IMR-90 (cell line): ENCODE measurements around the gene ASB13. TPM values are rescaled to one million over a fixed set of nuclear protein-coding genes. Genes with fewer than 3 reads are reported as not detected.

Source experiments
- ATAC-seq: fragments of 200-7000 bp; cut with Tn5 transposase; 2 replicates; pipeline ENCODE4 v1.9.1; 2020; ENCODE audit warnings: low read depth, mild to moderate bottlenecking, moderate library complexity
- BruUV-seq: library from RNA; stranded (reverse); fragments of 400-500 nt; replicated peaks from 2 replicates; lab custom pipeline; 2021; lab: Mats Ljungman, UMichigan
- CTCF ChIA-PET: fragments of 300-600 bp; formaldehyde crosslinking; extraction: SDS; loops from one replicate; lab custom pipeline; 2021; ENCODE audit warnings: antibody characterized with exemption; lab: Yijun Ruan, JAX
- POLR2A ChIA-PET: fragments of 300-600 bp; sonication (Branson Sonifier 250); formaldehyde crosslinking; loops from one replicate; lab custom pipeline; 2022; ENCODE audit warnings: antibody characterized with exemption; ENCODE audit not compliant: unreplicated experiment; lab: Charles Lee
- DNase-seq: peaks from one replicate; pipeline ENCODE4 v3.0.0; 2013
- H2AFZ ChIP-seq: replicated peaks from 2 replicates; pipeline ENCODE3; 2013; ENCODE audit warnings: low read length, mild to moderate bottlenecking; ENCODE audit not compliant: poor library complexity
- H2AK5ac ChIP-seq: 2 replicates; pipeline ENCODE4 v1.6.1; 2013; ENCODE audit warnings: low read depth, low read length, inconsistent platforms
- H2AK9ac ChIP-seq: replicated peaks from 2 replicates; pipeline ENCODE3; 2013; ENCODE audit warnings: mild to moderate bottlenecking, low read depth, low read length, moderate library complexity; ENCODE audit not compliant: poor library complexity
- H2BK120ac ChIP-seq: 2 replicates; pipeline ENCODE4 v1.6.1; 2013; ENCODE audit warnings: low read depth, low read length, inconsistent platforms
- H2BK15ac ChIP-seq: 3 replicates; pipeline ENCODE4 v1.6.1; 2013; ENCODE audit warnings: low read depth, low read length, inconsistent platforms
- H2BK20ac ChIP-seq: 2 replicates; pipeline ENCODE4 v1.6.1; 2013; ENCODE audit warnings: low read depth, mild to moderate bottlenecking, inconsistent platforms, low read length, moderate library complexity
- H2BK5ac ChIP-seq: 2 replicates; pipeline ENCODE4 v1.6.1; 2013; ENCODE audit warnings: mild to moderate bottlenecking, low read depth, low read length, inconsistent platforms; ENCODE audit not compliant: poor library complexity, severe bottlenecking
- H3K14ac ChIP-seq: replicated peaks from 2 replicates; pipeline ENCODE4 v1.6.1; 2013; ENCODE audit warnings: low read depth, low read length, inconsistent platforms
- H3K18ac ChIP-seq: 2 replicates; pipeline ENCODE4 v1.6.1; 2013; ENCODE audit warnings: low read depth, low read length, control low read depth
- H3K23ac ChIP-seq: 2 replicates; pipeline ENCODE4 v1.6.1; 2013; ENCODE audit warnings: low read depth, low read length, inconsistent platforms
- H3K27ac ChIP-seq: 2 replicates; pipeline ENCODE4 v1.5.1; 2013; ENCODE audit warnings: mild to moderate bottlenecking, control low read depth, low read length; ENCODE audit not compliant: insufficient read depth
- H3K27me3 ChIP-seq: 2 replicates; pipeline ENCODE4 v1.6.1; 2013; ENCODE audit warnings: low read length; ENCODE audit not compliant: control insufficient read depth, insufficient read depth
- H3K36me3 ChIP-seq: 2 replicates; pipeline ENCODE4 v1.6.1; 2013; ENCODE audit warnings: low read length, mixed read lengths; ENCODE audit not compliant: control insufficient read depth, insufficient read depth
- H3K4ac ChIP-seq: 2 replicates; pipeline ENCODE4 v1.6.1; 2013; ENCODE audit warnings: low read depth, low read length, inconsistent platforms
- H3K4me1 ChIP-seq: 2 replicates; pipeline ENCODE4 v1.6.1; 2013; ENCODE audit warnings: low read length, mixed read lengths; ENCODE audit not compliant: control insufficient read depth, insufficient read depth
- H3K4me2 ChIP-seq: 2 replicates; pipeline ENCODE4 v1.6.1; 2013; ENCODE audit warnings: low read depth, mild to moderate bottlenecking, control low read depth, low read length, moderate library complexity
- H3K4me3 ChIP-seq: 2 replicates; pipeline ENCODE4 v1.5.1; 2013; ENCODE audit warnings: low read depth, mild to moderate bottlenecking, control low read depth, low read length, moderate library complexity; ENCODE audit not compliant: insufficient read depth
- H3K56ac ChIP-seq: 2 replicates; pipeline ENCODE4 v1.6.1; 2013; ENCODE audit warnings: low read length, inconsistent platforms; ENCODE audit not compliant: insufficient read depth; ENCODE audit errors: extremely low read depth
- H3K79me1 ChIP-seq, 2 experiments: 2 replicates each; pipeline ENCODE4 v1.6.1; 2013; ENCODE audit warnings: low read length in 2 of 2, inconsistent platforms in 1 of 2, low read depth in 1 of 2
- H3K9ac ChIP-seq: 2 replicates; pipeline ENCODE4 v1.6.1; 2013; ENCODE audit warnings: low read depth, low read length, control low read depth
- H3K9me1 ChIP-seq: 2 replicates; pipeline ENCODE4 v1.6.1; 2013; ENCODE audit warnings: low read length, inconsistent platforms; ENCODE audit not compliant: insufficient read depth
- H3K9me3 ChIP-seq: 2 replicates; pipeline ENCODE4 v1.6.1; 2013; ENCODE audit warnings: low read length; ENCODE audit not compliant: control insufficient read depth, insufficient read depth
- H4K20me1 ChIP-seq: 2 replicates; pipeline ENCODE4 v1.6.1; 2013; ENCODE audit warnings: low read length, inconsistent platforms; ENCODE audit not compliant: insufficient read depth
- H4K5ac ChIP-seq: 2 replicates; pipeline ENCODE4 v1.6.1; 2013; ENCODE audit warnings: mild to moderate bottlenecking, low read depth, low read length, control low read depth
- H4K8ac ChIP-seq, 2 experiments: 2 replicates each; pipeline ENCODE4 v1.6.1; 2013; ENCODE audit warnings: low read depth in 2 of 2, low read length in 2 of 2, control low read depth in 1 of 2, inconsistent platforms in 1 of 2
- H4K91ac ChIP-seq: 2 replicates; pipeline ENCODE4 v1.6.1; 2013; ENCODE audit warnings: low read depth, low read length, inconsistent platforms; ENCODE audit not compliant: insufficient read depth
- CEBPB ChIP-seq: IDR thresholded peaks from 2 replicates; pipeline ENCODE4 v1.6.1; 2012; ENCODE audit warnings: low read depth, low read length, improper control_type of control experiment
- CHD1 ChIP-seq: IDR thresholded peaks from 2 replicates; pipeline ENCODE4 v1.6.1; 2012; ENCODE audit warnings: low read depth, low read length, improper control_type of control experiment
- MAZ ChIP-seq: IDR thresholded peaks from 2 replicates; pipeline ENCODE4 v1.6.1; 2012; ENCODE audit warnings: low read depth, mild to moderate bottlenecking, low read length, improper control_type of control experiment, moderate library complexity, borderline replicate concordance
- RAD21 ChIP-seq: IDR thresholded peaks from 2 replicates; pipeline ENCODE4 v1.6.1; 2012; ENCODE audit warnings: low read length, improper control_type of control experiment
- RCOR1 ChIP-seq: IDR thresholded peaks from 2 replicates; pipeline ENCODE4 v1.6.1; 2012; ENCODE audit warnings: mild to moderate bottlenecking, low read length, improper control_type of control experiment; ENCODE audit not compliant: insufficient replicate concordance
- USF2 ChIP-seq: fragments of 150-350 bp; IDR thresholded peaks from 2 replicates; pipeline ENCODE4 v1.6.1; 2017; ENCODE audit warnings: mild to moderate bottlenecking, antibody characterized with exemption, low read length, low read depth
- WGBS, 2 experiments: methylation state at CpG; one replicate each; pipeline versions ENCODE4 v1.1.5 to v1.1.7; 2013; ENCODE audit warnings: missing lambda C conversion rate in 2 of 2; ENCODE audit not compliant: insufficient read length in 1 of 2; ENCODE audit errors: extremely low coverage in 2 of 2; 5-methylcytosine and 5-hydroxymethylcytosine counted together
- dilution Hi-C: fragments of 300-500 bp; cut with HindIII; formaldehyde crosslinking; loops from one replicate; pipeline ENCODE4 v1.14.3; 2018; ENCODE audit warnings: low sequenced_read_pairs; ENCODE audit not compliant: unreplicated experiment
- in situ Hi-C: fragments of 300-500 bp; cut with MboI; formaldehyde crosslinking; loops from 3 replicates; pipeline ENCODE4 v1.14.3; 2019; ENCODE audit warnings: low sequenced_read_pairs, inconsistent platforms, mixed read lengths
- intact Hi-C: fragments of 100-400 bp; cut with micrococcal nuclease; formaldehyde crosslinking; loops from 2 replicates; pipeline ENCODE4 v1.10.0; 2022
- polyA plus RNA-seq, 3 experiments: library from polyadenylated mRNA; depleted of rRNA; stranded (reverse); fragments of >200 nt; gene quantifications; 2 replicates each; pipeline ENCODE4 v1.2.3, GENCODE V29; 2012; ENCODE audit warnings: low replicate concordance in 1 of 3
- total RNA-seq: library from RNA; depleted of rRNA; stranded (reverse); fragments of >200 nt; gene quantifications from 2 replicates; pipeline ENCODE4 v1.2.3, GENCODE V29; 2012

ASB13 gene
- total and polyA plus RNA-seq, 2 of the 4 experiments (the other 2 are of a cell fraction): 4.6 to 6.3 TPM

GRCh38 chr10:5613481-5614154 lies 52.8 kb downstream of the ASB13 start:
- POLR2A ChIA-PET: no interaction called here
- Histone ChIP-seq H2AK9ac (no peak overlapping the region), H3K14ac (peak overlapping the region; percentile 24; the same call in 1 of the 2 replicates), H4K20me1 (no peaks in the 10 kb centered on the region), H3K9ac (no peak overlapping the region), H2BK5ac (no peak overlapping the region), H3K4me3 (no peak overlapping the region), H4K8ac (no peak overlapping the region; a peak in 1 of 4 replicates), H2BK120ac (no peak overlapping the region), H2BK20ac (0 out of 2 replicates have a peak overlapping the region, but pooled peaks have one; percentile 30), H2BK15ac (no peak overlapping the region), H4K91ac (no peak overlapping the region), H3K36me3 (no peaks in the 10 kb centered on the region), H4K5ac (no peak overlapping the region), H3K79me1 (no peaks in the 10 kb centered on the region), H2AFZ (peak overlapping the region; percentile 74), H3K27me3 (no peaks in the 10 kb centered on the region; the same call in 1 of the 2 replicates), H3K23ac (no peak overlapping the region), H3K56ac (no peak overlapping the region), H3K18ac (no peak overlapping the region; the same call in 1 of the 2 replicates), H2AK5ac (peak overlapping the region; percentile 4; the same call in 1 of the 2 replicates), H3K27ac (no peak overlapping the region; the same call in 1 of the 2 replicates), H3K9me1 (peaks cover 7% of the 10 kb centered on the region; the same call in 1 of the 2 replicates), H3K9me3 (no peaks in the 10 kb centered on the region), H3K4me1 (peaks cover 8% of the 10 kb centered on the region), H3K4ac (peak overlapping the region; percentile 63; the same call in 1 of the 2 replicates), H3K4me2 (no peak overlapping the region; the same call in 1 of the 2 replicates)
- no peak; the same call in 1 of the 2 replicates for ATAC-seq
- BruUV-seq: no TSS peak
- WGBS, 2 experiments: 100% methylated on average over 2 of the region's 13 CpGs; no CpG with 5 or more reads in 1 of the 2 experiments
- intact Hi-C loops (no loop called here), in situ Hi-C loops (loop anchor here (25.0 kb wide), 1 partner anchor 776 kb away; the partner anchor contains the start of gene AKR1E2), dilution Hi-C loops (no loop called here)
- CTCF ChIA-PET: interaction anchor here (1.5 kb wide), 1 partner anchor 9 kb away, joined by 3 read pairs; no protein-coding TSS in a partner anchor
- no peak for DNase-seq
- TF ChIP-seq USF2 (no peak), MAZ (no peak), RCOR1 (no peak), CHD1 (no peak), CEBPB (no peak), RAD21 (no peak)
